HG03159 (cell line): ENCODE measurements around the gene MORC3.
"Not testable (repeated sequence)": the region's sequence is repeated elsewhere in the genome, so short reads cannot be mapped to it uniquely, and the experiment has no call there.

Source experiments
- ATAC-seq: cut with Tn5 transposase; IDR thresholded peaks from one replicate; pipeline ENCODE4 v1.9.1; 2021; ENCODE audit warnings: mild to moderate bottlenecking, moderate library complexity; ENCODE audit not compliant: unreplicated experiment

MORC3 gene

GRCh38 chr21:36319767-36320420, at the start of gene MORC3:
MORC3 (plus strand) TSS chr21:36320197; CDS start chr21:36320265, 68 bp downstream.
- peak; percentile 90 for ATAC-seq

GRCh38 chr21:36270786-36271695, 49.0 kb upstream of the MORC3 start:
- not testable (repeated sequence) for ATAC-seq

- no peak for ATAC-seq
Observed at GRCh38 chr21:36274128-36274527, 45.9 kb upstream of the MORC3 start.

- ATAC-seq = no peak
Observed at GRCh38 chr21:36282568-36283230, 37.3 kb upstream of the MORC3 start.

GRCh38 chr21:36283231-36283622, 36.8 kb upstream of the MORC3 start:
- not testable (repeated sequence) for ATAC-seq

GRCh38 chr21:36288651-36289243, 31.2 kb upstream of the MORC3 start:
- no peak for ATAC-seq

GRCh38 chr21:36291509-36291908, 28.5 kb upstream of the MORC3 start:
- ATAC-seq = no peak

GRCh38 chr21:36297406-36297937, 22.5 kb upstream of the MORC3 start:
- ATAC-seq = no peak

- peak; percentile 98 for ATAC-seq
Observed at GRCh38 chr21:36297938-36298572, 21.9 kb upstream of the MORC3 start.

- ATAC-seq = no peak
Observed at GRCh38 chr21:36306872-36307534, 13.0 kb upstream of the MORC3 start.

GRCh38 chr21:36310016-36310415, 10.0 kb upstream of the MORC3 start:
- peak; percentile 77 for ATAC-seq

- ATAC-seq = not testable (repeated sequence)
Observed at GRCh38 chr21:36313446-36313845, 6.6 kb upstream of the MORC3 start.

GRCh38 chr21:36316045-36316444, 4.0 kb upstream of the MORC3 start:
- ATAC-seq = not testable (repeated sequence)

GRCh38 chr21:36316872-36317484, 3.0 kb upstream of the MORC3 start:
- no peak for ATAC-seq

GRCh38 chr21:36319406-36319766, 611 bp upstream of the MORC3 start:
- ATAC-seq = not testable (repeated sequence)

GRCh38 chr21:36320421-36321324, 676 bp downstream of the MORC3 start:
- peak; percentile 44 for ATAC-seq

- ATAC-seq = no peak
Observed at GRCh38 chr21:36321325-36322082, 1.5 kb downstream of the MORC3 start.

GRCh38 chr21:36322083-36322424, 2.1 kb downstream of the MORC3 start:
- no peak for ATAC-seq
